ENCODE data around the gene ZNF143.
"Not testable (repeated sequence)": the region's sequence is repeated elsewhere in the genome, so short reads cannot be mapped to it uniquely, and the experiment has no call there.

The ZNF143 gene

DNA sequence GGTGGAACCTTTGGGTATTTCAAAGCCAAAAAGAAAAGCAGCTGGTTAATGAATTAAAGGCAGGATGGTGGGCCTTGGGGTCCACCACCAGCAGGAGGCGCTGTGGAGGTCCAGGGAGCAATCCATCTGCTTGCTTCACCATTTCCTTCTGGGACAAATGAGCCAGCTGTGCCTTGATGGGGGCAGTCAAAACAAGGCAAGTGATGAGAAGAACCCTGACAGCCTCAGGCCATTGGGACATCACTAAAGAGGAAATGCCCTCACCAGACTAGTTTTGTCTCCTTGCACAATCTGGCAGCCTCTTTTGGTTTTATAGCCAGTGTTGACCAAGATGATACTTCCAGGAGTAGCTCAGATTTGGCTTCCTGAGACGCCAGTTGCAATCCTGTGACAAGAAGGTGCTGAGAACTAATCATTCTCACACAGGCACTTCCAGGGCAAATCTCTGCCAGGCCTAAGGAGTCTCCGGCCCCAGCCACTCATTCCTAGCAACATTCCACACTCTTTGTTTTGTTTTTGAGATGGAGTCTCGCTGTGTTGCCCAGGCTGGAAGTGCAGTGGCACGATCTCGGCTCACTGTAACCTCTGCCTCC, 74.5 kb downstream of the ZNF143 start:
- DNase-seq (ENCODE audit: low read depth): peak; percentile 37
- TF ChIP-seq, protein P1, sequence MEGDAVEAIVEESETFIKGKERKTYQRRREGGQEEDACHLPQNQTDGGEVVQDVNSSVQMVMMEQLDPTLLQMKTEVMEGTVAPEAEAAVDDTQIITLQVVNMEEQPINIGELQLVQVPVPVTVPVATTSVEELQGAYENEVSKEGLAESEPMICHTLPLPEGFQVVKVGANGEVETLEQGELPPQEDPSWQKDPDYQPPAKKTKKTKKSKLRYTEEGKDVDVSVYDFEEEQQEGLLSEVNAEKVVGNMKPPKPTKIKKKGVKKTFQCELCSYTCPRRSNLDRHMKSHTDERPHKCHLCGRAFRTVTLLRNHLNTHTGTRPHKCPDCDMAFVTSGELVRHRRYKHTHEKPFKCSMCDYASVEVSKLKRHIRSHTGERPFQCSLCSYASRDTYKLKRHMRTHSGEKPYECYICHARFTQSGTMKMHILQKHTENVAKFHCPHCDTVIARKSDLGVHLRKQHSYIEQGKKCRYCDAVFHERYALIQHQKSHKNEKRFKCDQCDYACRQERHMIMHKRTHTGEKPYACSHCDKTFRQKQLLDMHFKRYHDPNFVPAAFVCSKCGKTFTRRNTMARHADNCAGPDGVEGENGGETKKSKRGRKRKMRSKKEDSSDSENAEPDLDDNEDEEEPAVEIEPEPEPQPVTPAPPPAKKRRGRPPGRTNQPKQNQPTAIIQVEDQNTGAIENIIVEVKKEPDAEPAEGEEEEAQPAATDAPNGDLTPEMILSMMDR (IDR thresholded peaks at IDR 0.05; ENCODE audit: low read depth, low read length, missing control alignments): peak; percentile 96
- H3K4me3 ChIP-seq (ENCODE audit: low read depth, low read length): no peak overlapping the region

DNA sequence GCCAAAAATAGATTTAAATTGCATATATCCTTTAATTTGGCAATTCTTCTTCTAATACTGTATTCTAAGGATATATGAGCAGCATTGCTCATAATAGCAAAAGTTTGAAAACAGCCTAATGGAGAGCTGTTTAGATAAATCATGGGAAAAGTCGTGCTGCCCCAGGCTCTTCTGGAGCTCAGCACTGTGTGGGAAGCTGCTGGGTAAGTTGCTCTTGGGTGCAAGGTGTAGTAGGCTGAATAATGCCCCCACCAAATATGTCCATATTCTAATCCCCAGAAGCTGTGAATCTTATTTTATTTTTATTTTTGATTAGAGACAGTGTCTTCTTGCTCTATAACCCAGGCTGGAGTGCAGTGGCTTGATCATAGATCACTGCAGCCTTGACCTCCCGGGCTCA, 77.7 kb downstream of the ZNF143 start:
- no peak for DNase-seq (ENCODE audit: low read depth)
- no peak overlapping the region for H3K4me3 ChIP-seq (ENCODE audit: low read depth, low read length)
- TF ChIP-seq, protein P1 (IDR thresholded peaks at IDR 0.05; ENCODE audit: low read depth, low read length, missing control alignments): no peak

DNA sequence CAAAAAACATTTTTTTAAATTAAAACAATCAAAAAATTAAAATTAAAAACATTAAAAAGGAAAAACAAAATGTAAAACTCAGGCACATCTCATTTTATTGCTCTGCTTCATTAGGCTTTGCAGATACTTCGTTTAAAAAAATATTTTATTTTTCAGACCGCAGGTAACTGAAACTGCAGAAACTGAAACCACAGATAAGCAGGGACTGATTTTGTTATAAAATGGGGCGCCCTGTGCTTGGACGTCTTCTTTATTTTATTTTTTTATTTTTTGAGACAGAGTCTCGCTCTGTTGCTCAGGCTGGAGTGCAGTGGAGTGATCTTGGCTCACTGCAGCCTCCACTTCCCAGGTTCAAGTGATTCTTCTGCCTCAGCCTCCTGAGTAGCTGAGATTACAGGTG, 88.4 kb downstream of the ZNF143 start:
- H3K4me3 ChIP-seq (ENCODE audit: low read depth, low read length); DNase-seq (ENCODE audit: low read depth): not testable (repeated sequence)

DNA sequence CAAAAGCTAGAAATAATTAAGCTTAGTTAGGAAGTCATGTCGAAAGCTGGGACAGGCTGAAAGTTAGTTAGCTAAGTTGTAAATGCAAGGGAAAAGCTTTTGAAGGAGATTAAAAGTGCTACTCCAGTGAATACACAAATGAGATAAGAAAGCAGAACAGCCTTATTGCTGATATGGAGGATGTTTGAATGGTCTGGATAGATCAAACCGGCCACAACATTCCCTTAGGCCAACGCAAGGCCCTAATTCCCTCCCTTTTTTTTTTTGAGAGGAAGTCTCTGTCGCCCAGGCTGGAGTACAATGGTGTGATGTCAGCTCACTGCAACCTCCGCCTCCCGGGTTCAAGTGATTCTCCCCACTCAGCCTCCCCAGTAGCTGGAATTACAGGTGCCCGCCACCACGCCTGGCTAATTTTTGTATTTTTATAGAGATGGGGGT, 89.4 kb downstream of the ZNF143 start:
- no peak overlapping the region for H3K4me3 ChIP-seq (ENCODE audit: low read depth, low read length)
- DNase-seq (ENCODE audit: low read depth): no peak
- TF ChIP-seq, protein P1 (IDR thresholded peaks at IDR 0.05; ENCODE audit: low read depth, low read length, missing control alignments): no peak

DNA sequence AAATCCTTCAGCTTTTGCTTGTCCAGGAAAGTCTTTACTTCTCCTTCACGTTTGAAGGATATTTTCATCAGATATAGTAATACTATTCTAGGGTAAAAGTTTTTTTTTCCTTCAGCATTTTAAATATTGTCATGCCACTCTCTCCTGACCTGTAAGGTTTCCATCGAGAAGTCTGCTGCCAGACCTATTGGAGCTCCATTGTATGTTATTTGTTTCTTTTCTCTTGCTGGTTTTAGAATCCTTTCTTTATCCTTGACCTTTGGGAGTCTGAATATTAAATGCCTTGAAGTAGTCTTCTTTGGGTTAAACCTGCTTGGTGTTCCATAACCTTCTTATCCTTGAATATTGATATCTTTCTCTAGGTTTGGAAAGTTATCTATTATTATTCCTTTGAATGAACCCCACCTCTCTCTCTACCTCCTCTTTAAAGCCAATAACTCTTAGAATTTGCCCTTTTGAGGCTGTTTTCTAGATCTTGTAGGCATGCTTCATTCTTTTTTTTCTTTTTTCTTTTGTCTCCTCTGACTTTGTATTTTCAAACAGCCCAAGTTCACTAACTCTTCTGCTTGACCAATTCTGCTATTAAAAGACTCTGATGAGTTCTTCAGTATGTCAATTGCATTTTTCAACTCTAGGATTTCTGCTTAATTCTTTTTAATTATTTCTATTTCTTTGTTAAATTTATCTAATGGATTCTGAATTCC, 100.6 kb downstream of the ZNF143 start:
- H3K4me3 ChIP-seq (ENCODE audit: low read depth, low read length): no peak overlapping the region
- DNase-seq (ENCODE audit: low read depth): no peak
- TF ChIP-seq, protein P1 (IDR thresholded peaks at IDR 0.05; ENCODE audit: low read depth, low read length, missing control alignments): no peak

DNA sequence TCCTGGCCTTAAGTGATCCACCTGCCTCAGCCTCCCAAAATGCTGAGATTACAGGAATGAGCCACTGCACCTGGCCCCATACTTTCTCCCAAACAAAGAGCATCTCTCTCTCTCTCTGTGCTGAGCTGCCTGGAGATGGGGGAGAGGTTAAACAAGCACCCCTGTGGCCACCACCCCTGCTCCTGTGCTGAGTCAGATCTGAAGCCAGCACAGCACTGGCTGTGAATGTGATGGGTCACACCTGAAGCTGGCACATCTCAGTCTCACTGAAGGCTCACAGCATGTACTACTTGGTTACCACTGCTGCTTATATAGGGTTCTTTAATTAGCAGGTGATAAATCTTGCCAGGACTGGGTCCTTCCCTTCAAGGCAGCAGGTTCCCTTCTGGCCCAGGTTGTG, 101.9 kb downstream of the ZNF143 start:
- TF ChIP-seq, protein P1 (IDR thresholded peaks at IDR 0.05; ENCODE audit: low read depth, low read length, missing control alignments): no peak
- no peak for DNase-seq (ENCODE audit: low read depth)
- H3K4me3 ChIP-seq (ENCODE audit: low read depth, low read length): no peak overlapping the region

DNA sequence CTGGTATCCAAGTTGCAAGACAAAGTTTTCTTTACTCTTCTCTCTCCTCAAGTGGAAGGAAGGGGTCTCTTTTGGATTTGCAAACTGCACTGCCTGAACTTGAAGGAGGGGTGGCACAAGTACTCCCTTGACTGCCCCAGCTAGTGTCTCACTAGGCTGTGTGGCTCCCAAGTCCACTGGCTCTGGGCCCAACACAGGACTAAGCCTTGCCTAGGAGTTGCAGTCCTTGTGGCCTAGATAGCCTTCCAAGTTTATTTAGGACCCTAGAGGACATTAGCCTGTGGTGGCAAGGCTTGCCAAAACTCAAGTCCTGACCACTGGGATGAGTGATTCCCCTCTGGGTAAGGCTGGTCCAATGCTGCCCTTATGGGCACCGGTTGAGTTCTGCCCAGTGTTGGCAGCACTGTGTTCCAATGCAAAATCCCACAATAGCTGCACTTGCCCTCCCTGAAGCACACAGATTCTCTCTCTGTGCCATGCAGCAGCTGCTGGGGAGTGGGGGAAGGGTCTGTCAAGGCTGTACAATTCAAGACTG, 102.5 kb downstream of the ZNF143 start:
- TF ChIP-seq, protein P1 (IDR thresholded peaks at IDR 0.05; ENCODE audit: low read depth, low read length, missing control alignments): no peak
- H3K4me3 ChIP-seq (ENCODE audit: low read depth, low read length): no peak overlapping the region
- no peak for DNase-seq (ENCODE audit: low read depth)
